Measurements from ENCODE around the gene SLC25A11.
"Not testable (repeated sequence)": the region's sequence is repeated elsewhere in the genome, so short reads cannot be mapped to it uniquely, and the experiment has no call there.

The SLC25A11 gene

DNA sequence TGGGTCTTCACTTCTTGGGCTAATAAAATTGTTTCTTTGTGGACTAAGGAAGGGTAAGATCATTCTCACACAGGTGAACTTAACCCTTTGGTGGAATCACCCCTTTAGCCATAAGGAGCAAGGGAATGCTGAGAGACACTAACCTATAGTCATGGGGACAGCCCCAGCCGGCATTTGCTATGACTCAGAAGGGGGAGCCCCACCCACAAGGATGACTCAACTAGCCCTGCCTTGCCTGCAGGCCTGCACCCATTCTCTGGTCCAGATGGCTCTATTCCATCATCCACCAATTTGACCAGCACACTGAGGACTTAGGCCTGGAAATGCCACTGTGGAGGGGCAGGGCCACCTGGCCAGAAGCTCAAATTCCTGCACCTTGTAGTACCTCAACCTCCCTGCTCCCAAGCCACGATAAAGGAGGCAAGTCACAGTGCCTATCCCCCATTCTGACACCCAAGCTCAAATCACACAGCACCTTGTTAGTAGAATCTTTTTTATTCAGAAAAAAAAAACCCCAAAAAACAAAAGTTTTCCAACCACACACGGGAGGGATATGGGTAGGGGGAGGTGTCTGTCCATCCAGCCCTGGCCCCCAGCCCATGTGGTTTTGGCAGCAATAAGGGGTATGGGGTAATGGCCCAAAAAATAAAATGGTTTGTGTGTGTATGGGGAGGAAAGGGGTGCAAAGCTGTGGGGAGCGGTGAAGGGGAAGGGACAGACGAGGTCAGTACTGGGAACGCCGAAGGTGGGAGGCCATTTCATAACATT lies 5.5 kb upstream of the SLC25A11 start:
- DNase-seq (ENCODE audit: low spot score), result no peak

DNA sequence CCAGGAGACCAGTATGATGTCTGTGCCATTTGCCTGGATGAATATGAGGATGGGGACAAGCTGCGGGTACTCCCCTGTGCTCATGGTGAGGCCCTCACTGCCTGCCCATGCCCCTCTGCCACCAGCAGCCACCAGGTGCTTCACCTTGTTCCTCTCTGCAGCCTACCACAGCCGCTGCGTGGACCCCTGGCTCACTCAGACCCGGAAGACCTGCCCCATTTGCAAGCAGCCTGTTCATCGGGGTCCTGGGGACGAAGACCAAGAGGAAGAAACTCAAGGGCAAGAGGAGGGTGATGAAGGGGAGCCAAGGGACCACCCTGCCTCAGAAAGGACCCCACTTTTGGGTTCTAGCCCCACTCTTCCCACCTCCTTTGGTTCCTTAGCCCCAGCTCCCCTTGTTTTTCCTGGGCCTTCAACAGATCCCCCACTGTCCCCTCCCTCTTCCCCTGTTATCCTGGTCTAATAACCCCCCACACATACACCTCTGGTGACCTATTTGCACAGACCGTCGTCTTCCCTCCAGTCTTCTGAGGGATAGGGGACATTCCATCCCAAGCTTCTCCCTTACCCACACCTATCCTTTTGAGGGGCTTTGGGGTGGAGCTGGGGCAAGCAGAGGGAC lies 4.8 kb upstream of the SLC25A11 start:
- DNase-seq (ENCODE audit: low spot score), result no peak

DNA sequence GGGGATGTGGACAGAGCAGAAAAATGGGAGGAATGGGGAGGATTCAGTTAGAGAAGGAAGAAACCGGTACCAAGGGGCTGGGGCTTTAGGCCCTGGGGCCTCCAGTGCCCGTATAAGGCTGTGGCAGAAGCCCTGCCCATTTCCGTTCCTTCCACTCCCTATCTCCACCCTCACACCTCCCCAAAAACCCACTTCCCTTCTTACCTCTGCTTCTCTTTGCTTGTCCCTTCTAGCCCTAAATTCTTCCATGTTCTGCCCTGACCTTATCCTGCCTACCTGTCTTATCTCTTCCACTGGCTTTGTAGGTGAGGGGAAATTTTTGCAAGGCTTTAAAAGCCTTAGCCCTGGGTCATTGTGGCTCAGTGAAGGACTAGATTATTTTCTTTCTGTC lies 4.3 kb upstream of the SLC25A11 start:
- no peak for DNase-seq (ENCODE audit: low spot score)

DNA sequence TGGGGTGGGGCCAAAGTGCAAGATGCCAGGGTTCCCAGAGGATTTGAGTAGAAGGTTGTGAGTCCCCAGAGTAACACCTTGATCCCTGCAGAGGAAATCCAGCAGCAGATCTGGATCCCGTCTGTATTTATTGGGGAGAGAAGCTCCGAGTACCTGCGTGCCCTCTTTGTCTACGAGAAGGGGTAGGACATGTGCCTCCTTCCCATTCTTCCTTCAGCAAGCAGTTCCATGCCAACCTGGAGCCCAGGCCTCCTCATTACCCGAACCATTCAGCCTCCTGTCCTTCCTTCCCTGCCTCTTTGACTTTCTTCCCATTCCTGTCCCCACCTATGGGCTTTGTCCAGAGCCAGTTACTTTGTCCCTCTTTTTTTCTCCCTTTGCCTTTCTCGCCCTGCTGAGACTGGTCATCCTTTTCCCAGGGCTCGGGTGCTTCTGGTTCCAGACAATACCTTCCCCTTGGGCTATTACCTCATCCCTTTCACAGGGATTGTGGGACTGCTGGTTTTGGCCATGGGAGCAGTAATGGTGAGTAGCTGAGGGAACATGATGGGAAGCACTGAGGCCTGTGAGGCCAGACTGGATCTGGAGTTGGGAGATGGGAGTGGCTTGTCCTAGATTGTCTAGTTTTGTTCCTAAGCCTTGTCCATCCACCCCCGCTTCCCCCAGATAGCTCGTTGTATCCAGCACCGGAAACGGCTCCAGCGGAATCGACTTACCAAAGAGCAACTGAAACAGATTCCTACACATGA lies 3.1 kb upstream of the SLC25A11 start:
- no peak for DNase-seq (ENCODE audit: low spot score)

DNA sequence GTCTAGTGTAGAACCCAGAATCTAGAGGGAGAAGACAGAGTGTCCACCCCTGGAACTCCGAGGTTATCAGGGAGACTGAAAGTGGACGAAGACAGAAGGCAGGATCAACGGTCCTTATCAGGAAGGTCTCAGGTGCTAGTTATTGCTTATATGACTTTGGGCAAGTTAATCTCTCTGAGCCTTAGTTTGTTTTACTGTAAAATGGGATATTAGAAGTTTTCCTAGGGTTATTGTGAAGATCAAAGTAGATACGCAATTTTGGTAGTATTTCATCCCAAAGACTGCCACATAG lies 1.4 kb upstream of the SLC25A11 start:
- no peak for DNase-seq (ENCODE audit: low spot score)

DNA sequence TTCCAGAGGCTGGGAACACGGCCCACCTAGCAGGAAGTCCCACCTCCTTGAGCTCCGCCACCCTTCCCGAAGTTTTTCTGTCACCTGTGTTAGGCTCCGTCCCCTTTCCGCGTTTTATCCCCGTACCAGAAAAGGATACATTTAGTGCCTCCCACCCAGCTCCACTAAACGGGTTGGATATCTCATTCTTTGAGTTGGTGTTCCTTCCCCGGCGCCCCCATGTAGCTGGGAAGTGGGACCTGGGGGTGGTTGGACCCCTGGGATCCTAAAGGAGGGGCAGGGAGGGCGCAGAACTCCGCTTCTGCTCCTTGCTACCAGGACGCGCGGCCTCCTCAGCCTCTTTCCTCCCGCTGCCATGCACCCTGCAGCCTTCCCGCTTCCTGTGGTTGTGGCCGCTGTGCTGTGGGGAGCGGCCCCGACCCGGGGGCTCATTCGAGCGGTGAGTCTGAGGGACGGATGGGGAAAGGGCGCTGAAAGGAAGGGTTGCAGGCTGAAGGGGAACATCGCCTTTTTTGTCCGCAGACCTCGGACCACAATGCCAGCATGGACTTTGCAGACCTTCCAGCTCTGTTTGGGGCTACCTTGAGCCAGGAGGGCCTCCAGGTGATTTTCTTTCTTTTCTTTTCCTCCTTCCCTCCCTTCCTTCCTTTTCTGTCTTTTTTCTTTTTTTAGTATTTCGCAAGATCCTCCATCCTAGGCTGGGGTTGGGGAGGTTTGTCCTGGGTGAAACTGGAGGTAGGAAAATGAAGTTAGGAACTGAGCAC lies 891 bp upstream of the SLC25A11 start:
- DNase-seq (ENCODE audit: low spot score), result no peak

DNA sequence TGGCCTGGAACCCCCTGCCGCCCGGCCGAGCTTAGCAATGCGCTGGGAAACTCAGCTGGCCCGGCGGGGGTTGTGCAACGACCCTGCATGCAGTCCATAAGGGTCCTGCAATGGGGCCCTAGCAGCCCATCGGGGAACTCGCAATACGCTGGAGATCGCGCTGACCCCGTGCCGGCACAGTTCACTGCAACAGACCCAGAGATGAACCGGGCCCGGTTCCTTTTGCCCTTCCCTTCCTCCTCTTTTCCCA lies 375 bp downstream of the SLC25A11 start:
- DNase-seq (ENCODE audit: low spot score), result no peak

DNA sequence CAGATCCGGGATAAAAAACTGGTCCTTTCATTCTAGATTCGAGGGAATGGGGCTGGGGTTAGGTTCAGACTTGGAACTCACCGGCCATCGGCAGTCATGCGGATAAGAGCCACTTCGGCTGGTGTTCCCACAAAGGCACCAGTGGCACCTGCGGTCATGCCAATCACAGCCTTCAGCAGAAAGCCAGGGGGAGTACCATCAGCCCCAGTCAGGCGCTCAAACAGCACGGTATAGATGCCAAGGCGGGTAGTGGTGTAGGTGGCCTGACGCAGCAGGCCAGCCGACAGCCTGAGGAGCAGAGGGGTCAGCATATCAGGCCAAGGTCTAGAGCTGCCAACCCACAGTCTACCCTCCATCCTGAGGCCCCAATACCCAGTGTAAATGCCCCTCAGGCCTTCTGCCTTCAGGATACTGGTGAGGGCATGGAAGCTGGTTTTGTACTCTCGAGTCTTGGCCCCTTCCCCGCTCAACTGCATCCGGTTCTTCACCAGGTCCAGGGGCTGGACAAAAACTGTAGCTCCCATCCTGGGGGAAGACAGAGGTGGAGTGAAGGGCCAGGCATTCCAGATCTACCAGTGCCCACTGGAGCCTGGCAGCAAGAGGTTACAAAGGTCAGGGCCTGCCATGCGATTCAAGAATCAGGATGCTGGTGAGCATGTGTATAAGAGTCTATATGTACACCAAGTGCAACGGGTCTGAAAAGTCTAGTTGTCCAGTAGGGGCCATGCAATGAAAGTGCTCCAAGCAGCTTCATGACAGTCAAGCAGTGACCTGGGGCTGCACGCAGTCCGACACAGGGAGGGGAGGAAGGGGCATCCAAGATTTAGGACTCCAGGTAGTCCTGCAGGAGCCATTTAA lies 929 bp downstream of the SLC25A11 start:
- no peak for DNase-seq (ENCODE audit: low spot score)

DNA sequence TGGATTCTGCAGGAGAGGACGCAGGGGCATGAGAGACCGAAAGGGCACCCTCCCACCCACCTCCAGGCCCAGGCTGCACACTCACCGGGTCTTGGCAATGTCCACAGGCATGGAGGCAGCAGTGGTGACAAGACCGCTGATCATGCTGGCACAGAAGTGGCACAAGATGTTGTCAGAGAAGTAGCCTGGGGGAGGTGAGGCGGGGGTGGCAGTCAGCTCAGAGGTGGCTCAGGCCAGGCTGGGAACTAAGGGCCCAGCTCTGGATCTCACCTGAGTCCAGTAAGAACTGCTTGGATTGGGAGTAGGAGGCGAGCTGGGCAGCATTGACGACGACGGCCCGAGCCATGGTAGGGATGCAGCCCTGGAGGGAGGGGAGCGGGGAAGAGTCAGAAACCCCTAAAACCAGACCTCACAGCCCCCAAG lies 1.8 kb downstream of the SLC25A11 start:
- no peak for DNase-seq (ENCODE audit: low spot score)

DNA sequence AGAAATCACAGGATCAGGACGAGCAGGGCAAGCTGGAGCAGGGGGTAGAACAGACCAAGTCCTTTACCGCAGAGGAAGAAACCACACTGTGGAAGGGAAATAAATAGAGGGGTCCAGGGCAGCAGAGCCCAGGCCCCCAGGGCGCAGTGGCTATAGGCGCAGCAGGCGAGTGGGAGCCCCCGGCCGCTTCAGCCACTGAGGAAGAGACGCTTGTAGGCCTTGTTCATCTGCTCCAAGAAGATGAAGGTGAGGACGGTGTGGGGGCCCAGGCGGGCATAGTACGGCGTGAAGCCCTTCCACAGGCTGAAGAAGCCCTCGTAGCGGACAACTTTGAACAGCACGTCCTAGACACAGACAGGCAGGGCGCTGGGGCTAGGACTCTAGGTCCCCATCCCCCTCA lies 2.3 kb downstream of the SLC25A11 start:
- no peak for DNase-seq (ENCODE audit: low spot score)

DNA sequence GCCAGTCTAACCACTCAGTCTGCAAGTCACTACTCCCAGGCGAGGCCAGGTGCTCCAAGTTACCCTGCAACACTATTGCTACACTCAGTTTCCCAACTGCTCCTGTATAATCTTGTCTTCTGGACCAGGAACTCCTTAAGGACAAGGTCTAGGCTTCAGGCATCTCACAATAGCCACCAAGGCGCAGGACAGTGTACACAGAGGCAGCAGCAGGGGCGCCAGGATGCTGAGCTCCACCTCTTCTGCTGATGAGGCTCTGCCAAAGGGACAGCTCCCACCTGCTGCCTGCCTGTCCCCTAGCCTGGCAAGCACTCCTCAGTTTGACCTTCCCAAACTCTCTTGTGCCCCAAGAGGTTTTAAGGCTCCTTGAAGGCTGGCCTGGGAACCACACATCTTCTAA lies 3.4 kb downstream of the SLC25A11 start:
- DNase-seq (ENCODE audit: low spot score), result no peak

DNA sequence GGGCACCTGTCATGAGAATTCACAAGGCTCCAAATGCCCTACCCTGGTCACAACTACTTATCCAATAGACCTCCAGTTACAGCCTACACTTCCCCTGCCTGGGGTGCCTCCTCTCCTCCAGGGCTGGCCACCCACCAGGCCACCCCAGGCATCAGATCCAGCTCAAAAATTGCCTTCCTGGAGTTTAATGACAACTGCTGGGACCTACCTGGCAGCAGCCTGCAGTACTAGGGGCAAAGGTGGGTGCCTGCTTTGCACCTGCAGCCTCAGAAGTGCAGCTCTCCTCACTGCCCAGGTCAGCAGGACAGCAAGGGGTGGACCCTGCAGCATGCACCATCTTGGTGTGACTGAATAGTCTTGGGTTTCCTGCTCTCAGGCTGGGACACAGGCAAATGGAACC lies 4.2 kb downstream of the SLC25A11 start:
- DNase-seq (ENCODE audit: low spot score), result no peak

DNA sequence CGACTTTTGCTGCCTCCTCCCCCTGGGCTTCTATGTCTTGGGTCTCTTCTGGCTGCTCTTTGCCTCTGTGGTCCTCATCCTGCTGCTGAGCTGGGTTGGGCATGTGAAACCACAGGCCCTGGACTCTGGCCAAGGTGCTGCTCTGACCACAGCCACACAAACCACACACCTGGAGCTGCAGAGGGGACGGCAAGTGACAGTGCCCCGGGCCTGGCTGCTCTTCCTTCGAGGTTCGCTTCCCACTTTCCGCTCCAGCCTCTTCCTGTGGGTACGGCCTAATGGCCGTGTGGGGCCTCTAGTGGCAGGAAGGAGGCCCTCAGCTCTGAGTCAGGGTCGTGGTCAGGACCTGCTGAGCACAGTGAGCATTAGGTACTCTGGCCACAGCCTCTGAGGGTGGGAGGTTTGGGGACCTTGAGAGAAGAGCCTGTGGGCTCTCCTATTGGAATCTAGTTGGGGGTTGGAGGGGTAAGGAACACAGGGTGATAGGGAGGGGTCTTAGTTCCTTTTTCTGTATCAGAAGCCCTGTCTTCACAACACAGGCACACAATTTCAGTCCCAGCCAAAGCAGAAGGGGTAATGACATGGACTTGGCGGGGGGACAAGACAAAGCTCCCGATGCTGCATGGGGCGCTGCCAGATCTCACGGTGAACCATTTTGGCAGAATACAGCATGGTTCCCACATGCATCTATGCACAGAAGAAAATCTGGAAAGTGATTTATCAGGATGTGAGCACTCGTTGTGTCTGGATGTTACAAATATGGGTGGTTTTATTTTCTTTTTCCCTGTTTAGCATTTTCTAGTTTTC lies 5.5 kb downstream of the SLC25A11 start:
- no peak for DNase-seq (ENCODE audit: low spot score)

DNA sequence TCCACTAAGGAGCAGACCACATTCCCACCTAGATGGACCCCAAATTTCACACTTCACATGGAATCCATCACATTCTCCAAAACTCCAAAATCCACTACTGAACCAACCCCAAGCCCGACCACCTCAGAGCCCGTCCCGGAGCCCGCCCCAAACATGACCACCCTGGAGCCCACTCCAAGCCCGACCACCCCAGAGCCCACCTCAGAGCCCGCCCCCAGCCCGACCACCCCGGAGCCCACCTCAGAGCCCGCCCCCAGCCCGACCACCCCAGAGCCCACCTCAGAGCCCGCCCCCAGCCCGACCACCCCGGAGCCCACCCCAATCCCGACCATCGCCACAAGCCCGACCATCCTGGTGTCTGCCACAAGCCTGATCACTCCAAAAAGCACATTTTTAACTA lies 6.2 kb downstream of the SLC25A11 start:
- DNase-seq (ENCODE audit: low spot score), result no peak

DNA sequence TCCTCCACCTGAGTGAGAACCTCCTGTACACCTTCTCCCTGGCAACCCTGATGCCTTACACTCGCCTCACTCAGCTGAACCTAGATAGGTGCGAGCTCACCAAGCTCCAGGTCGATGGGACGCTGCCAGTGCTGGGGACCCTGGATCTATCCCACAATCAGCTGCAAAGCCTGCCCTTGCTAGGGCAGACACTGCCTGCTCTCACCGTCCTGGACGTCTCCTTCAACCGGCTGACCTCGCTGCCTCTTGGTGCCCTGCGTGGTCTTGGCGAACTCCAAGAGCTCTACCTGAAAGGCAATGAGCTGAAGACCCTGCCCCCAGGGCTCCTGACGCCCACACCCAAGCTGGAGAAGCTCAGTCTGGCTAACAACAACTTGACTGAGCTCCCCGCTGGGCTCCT lies 7.1 kb downstream of the SLC25A11 start:
- no peak for DNase-seq (ENCODE audit: low spot score)

DNA sequence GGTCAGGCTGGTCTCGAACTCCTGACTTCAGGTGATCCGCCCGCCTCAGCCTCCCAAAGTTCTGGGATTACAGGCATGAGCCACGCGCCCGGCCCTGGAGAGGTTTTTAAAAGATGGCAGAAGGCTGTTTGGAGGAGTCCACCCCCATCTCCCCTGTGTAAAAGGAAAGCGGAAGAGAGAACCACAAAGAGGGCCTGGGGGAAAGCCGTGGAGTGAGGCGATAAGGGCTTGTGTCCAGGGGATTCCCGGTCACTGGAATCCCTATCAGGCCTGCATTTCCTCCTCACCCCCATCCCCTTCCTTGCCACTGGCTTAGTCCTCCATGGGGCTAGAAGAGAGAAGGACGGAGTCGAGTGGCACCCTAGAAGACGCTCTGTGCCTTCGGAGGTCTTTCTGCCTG lies 7.9 kb downstream of the SLC25A11 start, which contains the start of gene GP1BA:
TSS of gene GP1BA (plus strand) at position 315 of the 400 bp plus-strand sequence. CDS start 328 bp downstream, outside the sequence.
- no peak for DNase-seq (ENCODE audit: low spot score)

DNA sequence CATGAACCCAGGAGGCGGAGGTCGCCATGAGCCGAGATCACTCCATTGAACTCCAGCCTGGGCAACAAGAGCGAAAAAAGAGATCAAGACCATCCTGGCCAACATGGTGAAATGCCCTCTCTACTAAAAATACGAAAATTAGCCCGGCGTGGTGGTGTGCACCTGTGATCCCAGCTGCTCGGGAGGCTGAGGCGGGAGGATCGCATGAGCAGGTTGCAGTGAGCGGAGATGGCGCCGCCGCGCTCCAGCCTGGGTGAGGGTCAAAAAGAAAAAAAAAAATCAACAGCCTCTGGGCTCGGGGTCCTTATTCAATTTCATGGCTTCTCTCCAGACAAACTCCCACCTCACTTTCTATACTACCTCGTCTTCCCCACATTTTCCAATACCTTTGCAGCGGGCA lies 11.0 kb downstream of the SLC25A11 start:
- no peak for DNase-seq (ENCODE audit: low spot score)

DNA sequence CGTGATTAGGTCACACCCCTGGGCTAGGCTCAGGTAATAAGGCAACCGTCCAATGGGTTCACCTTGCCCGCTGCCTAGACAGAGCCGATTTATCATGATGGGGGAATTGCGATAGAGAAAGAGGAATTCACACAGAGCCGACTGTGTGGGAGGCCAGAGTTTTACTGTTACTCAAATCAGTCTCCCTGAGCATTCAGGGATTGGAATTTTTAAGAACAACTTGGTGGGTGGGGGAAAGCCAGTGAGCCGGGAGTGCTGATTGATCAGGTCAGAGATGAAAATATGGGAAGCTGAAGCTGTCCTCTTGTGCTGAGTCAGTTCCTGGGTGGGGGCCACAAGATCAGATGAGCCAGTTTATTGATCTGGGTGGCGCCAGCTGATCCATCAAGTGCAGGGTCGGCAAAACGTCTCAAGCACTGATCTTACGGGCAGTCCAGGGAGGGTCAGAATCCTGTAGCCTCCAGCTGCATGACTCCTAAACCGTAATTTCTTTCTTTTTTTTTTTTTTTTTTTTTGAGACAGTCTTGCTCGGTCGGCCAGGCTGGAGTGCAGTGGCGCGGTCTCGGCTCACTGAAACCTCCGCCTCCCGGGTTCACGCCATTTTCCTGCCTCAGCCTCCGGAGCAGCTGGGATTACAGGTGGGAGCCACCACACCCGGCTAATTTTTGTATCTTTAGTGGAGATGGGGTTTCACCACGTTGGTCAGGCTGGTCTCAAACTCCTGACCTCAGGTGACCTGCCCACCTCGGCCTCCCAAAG lies 13.1 kb downstream of the SLC25A11 start:
- DNase-seq (ENCODE audit: low spot score), result not testable (repeated sequence)

DNA sequence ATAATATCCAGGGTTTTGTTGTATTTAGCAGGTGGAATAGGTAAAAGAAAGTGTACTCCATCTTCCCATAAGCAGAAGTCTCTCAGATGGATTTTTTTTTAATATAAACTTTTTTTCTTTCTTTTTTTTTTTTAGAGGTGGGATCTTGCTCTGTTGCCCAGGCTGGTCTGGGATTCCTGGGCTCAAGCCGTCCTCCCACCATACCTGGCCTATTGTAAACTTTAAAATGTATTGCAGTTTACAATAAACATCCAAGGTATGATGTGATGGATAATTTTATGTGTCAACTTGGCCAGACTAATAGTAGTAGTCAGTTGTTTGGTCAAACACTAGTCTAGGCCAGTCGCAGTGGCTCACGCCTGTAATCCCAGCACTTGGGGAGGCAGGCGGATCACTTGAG lies 18.5 kb downstream of the SLC25A11 start:
- DNase-seq (ENCODE audit: low spot score), result no peak
